Dedifferentiated amniotic fluid mesenchymal stem cell (primary cell): Measurements from ENCODE around the gene PPT2.
A peak's percentile ranks its signal among the peaks of the same experiment; 100 is the strongest.
"Not testable (repeated sequence)": the region's sequence is repeated elsewhere in the genome, so short reads cannot be mapped to it uniquely, and the experiment has no call there.

ENCODE experiments used
- DNase-seq: peaks from one replicate; pipeline ENCODE4 v3.0.0-alpha.2; 2016; ENCODE audit errors: extremely low spot score

Gene PPT2

DNA sequence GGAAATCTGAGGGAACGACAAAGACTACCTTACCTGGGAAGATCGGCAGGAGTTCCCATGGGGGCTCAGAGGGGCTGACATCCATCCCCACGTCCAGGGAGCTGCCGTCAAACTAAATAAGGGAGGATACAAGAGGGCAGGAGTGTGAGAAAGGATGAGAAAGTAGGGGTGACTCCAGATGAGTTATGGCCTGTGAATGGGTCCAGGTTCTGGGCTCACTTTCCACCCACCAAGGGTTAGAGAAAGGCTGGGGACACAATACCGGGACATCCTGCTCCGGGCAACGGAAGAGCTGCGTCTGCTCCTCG is 26.6 kb upstream of the PPT2 start:
- DNase-seq, result no peak

DNA sequence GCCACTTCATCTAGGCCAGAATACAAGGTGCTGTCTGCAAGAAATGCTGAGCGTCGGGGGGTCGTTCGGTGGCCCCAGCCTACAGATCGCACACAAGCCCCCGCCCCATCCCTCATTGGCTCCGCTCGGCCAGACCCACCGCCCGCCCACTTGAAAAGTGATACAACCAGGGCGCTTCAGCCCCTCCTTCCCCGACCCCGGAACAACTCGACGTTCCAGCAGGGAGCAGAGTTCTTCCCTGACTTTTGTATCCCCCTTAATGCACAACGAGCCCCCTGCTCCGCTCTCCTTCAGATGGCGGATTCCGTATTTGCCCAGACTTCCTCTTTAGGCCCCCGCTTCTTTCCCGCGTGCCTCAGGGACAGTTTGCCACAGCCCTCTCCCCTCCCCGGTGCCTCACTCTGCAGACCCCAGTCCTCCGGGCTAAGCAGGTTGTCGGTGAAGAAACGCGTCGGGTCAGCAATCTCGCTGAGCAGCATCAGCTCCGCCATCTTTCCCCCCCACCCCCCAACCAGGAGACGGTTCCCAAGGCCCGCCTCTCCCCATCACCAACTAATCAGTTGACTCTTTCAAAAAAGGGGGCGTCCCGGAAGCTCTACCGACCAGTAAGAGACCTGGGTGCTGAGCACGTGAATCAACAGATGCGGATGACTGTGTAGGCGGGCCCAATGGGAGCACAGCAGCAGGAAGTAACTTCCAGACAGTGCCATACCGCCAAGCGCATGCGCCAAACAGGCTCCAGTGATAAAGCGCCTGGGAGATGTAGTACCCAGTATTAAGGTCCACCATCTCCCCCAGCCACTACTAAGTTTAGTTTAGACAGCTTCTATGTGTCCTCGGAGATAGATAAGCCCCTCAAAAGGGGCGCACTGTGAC is 26.0 kb upstream of the PPT2 start, which contains the start of gene ATF6B:
ATF6B (minus strand) TSS at position 530 of the 876 bp plus-strand sequence; CDS start at position 491, 39 bp downstream.
- DNase-seq, result peak; percentile 100

DNA sequence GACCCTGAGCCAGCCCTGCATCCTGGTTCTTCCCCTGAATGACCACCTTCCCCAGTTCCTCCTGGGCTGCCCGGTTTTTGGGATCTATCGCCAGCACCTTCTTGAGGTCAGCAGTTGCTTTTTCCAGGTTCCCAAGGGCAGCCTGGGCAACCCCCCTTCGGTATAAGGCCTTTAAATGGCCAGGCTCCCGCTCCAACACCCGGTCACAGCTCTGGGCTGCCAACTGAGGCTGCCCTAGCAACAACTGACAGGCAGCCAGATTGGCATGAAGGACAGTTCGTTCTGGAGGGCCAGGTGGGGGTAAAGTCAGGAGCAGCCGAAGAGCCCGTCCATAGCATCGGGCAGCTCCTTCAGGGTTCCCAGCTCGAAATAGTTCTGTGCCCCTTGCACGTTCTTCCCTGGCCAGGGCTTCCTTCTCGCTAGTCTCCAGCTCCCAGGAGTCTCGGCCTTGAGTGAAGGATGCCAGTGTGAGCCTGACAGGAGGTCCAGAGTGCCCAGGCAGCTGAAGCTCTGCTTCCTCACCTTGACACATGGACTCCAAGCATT is 25.1 kb upstream of the PPT2 start:
- DNase-seq, result no peak

DNA sequence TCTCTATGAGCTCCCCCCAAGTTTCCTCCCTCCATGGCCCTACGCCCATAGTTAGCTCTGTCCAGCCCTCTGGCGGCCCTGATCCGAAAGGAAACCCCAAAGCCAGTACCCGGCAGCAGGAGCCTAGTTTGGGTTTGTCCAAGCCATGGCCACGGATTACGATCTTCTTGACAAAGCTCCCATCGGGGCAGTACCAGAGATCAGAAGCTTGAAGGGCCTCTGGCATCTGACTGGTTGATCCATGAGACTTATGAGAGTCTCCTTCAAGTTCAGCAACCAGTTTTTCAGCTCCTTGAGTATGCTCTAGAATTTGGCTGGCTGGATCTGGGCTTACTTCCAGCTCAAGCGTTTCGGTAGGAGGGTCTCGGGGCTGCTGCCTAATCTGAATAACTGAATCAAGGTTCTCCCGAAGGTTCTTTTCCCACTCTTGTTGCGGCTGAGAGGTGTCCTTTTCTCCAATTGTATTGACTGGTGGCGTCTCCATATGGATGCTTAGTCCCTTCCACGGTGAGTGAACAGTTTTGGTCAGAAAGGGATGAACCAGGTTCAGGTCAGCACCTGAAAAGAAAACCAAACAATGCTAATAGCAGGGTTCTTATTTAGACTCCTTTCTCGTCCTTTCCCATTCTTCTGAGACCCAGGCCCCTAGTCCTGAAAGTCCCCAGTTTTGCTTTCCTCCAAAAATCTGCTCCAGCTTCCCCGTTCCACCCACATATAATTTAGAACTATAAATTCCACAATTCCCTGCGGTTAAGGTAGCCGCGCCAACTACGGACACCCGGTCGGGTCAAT is 24.4 kb upstream of the PPT2 start:
- peak; percentile 45 for DNase-seq

DNA sequence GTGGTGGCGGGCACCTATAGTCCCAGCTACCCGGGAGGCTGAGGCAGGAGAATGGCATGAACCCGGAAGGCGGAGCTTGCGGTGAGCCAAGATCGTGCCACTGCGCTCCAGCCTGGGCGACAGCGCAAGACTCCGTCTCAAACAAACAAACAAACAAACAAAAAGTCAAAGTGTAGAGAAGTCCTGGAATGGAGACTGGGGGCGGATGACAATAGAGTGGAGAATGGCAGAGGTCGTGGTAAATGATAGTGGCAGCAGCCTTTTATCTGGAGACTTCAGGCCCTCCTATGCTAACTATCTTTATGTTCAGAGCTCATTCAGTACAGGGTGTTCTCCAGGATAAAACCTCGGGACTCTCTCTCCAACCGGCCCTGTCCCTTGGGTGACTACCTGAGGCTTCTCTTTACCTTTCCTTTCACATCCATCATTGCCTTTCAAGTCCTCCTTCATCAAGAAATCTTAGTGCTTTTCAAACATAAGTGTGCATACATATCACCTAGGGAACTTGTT is 22.4 kb upstream of the PPT2 start:
- DNase-seq, result no peak

DNA sequence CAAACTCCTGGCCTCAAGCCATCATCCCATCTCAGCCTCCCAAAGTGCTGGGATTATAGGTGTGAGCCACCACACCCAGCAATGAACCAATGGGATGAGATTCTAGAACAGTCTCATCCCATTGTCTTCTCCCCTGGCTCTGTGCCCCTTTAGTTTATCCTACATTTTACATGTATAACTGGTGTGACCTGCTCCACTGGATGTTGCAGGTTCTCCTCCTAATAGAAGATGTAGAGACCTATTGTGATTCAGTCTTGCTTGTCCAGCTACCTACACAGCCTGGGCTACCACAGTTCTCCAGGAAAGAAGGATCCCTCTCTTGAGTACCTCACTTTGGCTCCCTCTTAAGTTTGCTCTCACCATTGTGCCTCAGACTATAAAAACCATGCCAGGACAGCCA is 21.8 kb upstream of the PPT2 start:
- DNase-seq, result no peak

DNA sequence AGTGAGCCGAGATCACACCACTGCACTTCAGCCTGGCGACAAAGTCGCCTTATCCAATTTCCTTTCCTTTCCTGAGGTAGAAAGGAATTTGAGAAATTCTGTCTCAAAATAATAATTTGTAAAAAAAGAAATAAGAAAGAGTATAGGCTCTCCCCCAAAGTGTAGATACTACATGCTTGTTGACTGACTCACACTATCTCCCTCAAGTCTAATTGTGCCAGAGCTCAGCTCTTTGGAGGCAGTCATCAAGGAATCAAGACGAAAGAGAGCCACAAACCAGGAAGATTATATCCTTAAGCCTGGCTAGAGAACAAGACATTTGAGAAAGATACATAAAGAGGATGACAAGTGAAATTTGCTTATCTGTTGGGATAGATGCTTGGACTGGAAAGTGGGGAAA is 20.2 kb upstream of the PPT2 start:
- no peak for DNase-seq

DNA sequence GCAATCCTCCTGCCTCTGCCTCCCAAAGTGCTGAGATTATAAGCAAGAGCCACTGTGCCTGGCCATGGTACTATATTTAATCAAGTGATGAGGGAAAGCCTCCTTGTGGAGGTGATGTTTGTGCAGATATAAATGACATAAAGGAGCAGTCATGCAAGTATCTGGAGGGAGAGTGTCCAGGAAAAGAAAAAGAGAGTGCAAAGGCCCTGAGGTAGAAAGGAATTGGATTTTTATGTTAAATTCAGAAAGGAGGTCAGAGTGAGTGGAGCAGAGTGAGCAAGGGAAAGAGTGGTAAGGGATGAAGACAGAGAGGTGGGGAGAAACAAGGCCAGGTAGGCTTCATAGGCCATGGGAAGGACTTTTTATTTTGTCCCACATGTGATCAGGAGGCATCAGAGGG is 16.5 kb upstream of the PPT2 start:
- no peak for DNase-seq

DNA sequence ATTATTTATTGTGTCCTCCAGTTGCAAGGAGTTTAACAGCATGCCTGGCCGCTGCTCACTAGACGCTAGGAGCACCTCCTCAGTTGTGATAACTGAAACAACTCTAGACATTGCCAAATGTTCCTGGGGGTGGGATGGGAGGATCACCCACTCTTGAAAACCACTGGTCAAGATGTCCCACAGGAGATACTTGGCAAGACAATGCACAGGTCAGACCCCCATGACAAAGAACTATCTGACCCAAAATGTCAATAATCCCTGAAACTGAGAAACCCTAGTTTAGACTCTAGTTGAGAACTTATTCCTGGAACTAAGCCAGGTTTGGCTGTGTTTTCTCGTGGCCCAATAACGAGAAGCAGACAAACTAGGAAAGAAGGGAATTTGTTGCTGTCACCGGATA is 14.4 kb upstream of the PPT2 start:
- DNase-seq, result no peak

DNA sequence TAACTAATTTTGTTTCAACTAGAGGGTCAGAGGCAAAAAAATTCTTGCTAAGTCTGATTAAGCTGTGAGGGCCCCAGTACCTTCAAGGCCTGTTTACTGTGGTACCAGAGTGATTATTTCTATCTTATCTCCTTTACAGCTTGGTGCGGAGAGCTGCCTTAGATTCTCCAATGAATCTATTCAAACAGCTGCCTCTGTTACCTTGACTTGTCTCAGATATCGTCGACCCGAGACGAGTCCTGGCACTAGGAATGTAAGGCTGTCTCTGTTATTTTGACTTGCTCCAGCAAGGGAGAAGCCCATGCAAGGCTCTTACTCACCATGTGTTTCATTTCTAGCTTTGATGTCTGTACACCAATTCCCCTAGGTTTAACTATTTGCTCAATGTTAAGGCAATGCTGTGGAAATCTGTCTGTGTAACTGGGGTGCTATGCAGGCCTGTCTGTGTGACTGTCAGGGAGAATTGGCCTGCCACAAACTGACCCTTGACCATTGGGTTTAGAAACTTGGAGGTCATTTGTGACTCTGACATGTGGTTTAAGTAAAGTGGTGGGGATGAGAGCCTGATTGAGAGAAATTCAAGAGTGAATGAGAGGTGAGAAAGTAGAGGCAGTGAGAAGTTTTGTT is 13.4 kb upstream of the PPT2 start:
- DNase-seq, result no peak

DNA sequence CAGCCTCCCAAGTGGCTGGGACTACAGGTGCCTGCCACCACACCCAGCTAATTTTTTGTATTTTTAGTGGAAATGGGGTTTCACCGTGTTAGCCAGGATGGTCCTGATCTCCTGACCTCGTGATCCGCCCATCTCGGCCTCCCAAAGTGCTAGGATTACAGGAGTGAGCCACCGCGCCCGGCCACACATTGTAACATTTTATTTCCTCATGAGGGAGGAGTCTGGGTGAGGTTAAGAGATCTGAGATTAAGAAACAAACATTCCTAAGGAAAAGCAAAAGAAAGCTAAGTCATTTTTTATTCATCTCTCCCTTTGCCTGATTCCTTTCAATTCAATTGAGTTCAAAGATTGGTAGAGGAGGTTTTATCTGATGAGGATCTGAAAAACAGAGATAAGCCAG is 9.7 kb upstream of the PPT2 start:
- DNase-seq, result not testable (repeated sequence)

DNA sequence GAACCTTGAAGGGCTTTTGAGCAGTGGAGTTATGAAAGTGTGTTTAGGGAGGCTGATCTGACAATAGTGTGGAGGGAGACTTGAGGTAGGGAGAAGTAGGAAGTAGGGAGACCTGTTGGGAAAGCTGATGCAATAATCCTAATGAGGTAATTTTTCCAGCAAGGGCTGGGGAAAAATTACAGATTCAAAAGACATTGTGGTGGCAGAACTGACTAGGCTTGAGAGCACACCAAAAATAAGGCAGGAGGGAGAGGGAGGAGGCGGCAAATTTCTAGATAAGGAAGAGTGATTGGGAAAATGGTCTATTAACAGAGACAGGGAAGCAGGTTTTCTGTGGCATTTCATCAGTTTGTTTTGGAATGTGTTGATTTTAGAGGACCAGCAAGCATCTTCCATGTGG is 7.7 kb upstream of the PPT2 start:
- no peak for DNase-seq

DNA sequence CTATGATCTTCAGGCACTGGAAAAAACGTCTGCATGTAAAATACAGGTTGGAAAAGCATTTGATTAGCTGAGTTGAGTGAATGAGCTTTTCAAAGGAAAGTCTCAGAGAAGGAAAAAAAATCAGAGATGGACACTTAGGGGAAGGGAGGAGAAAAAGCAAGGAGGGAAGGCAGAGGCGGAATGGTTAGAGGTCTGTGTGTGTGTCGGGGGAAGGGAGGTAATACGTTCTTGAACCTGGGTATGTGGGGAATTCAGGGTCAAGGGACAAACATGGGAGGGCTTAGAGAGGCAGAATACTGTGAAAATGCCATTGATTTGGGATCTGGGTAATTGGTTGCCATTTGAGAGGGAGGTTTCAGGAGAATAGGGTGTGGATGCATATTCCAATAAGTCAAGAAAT is 7.3 kb upstream of the PPT2 start:
- no peak for DNase-seq

DNA sequence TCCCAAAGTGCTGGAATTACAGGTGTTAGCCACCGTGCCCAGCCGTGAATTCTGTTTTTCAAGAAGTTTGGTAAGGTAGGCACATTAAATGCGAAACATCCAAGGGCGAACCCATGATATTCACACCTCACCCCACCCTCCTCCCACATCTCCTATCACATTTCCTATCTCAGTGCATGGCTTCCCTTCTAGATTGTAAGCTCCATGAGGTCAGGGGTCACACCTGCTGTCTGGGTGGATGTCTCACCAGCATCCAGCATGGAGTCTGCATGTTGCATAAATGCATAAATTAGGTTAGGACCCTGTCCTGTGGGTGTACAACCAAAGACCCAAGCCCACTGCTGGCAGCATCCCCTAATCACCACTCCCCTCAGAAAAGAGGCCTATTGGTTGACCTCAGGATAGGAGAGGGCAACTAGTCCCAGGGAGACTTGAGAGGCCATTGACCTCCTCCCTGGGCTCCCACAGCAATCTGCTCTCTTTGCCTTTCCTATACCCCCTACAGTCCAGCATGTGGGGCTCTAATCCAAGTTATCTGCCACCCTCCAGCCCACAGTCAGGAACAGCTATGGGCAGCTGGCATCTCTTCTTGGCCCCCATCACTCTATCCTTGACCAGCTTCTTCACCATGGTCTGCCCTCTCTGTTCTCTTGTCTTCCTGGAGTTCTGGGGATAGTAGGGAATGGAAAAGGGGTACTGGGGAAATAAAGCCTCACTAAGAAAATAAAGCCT is 6.4 kb upstream of the PPT2 start:
- DNase-seq, result no peak

DNA sequence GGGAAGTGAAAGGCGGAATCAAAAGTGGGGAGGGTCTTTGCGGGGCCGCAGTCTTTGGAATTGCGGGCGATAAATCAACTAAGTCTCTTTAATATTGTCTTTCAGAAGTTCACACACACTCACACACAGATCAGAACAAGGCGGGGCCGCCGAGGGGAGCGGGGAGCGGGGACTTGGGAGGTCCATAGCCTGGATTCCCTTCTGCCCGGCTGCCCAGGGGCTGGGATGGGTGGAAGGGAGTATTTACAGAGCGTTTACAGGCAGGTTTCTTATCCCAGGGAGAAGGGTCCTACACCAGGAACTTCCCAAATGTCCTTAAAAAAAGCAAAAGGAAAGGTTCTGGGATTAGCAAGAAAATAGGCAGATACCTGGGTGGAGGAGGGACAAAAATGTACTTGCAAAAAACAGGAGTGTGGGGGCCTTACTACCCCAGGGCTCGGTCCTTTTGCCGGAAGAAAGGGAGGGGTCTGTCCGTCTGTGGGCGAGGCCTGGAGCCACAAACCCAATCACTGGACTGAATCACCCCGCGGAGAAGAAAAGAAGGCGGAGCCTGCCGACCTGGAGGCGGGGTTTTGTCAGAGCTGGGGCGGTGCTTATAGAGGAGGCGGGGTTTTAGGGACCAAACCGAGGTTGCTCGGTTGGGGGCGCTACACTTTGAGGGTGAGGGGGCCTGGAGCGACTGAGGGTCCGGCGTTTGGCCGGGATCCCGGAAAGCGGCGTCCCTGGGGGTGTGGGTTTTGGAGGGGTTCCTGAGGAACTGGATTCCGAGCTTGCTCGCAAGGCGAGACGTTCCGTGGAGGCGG is 5.5 kb upstream of the PPT2 start:
- no peak for DNase-seq

DNA sequence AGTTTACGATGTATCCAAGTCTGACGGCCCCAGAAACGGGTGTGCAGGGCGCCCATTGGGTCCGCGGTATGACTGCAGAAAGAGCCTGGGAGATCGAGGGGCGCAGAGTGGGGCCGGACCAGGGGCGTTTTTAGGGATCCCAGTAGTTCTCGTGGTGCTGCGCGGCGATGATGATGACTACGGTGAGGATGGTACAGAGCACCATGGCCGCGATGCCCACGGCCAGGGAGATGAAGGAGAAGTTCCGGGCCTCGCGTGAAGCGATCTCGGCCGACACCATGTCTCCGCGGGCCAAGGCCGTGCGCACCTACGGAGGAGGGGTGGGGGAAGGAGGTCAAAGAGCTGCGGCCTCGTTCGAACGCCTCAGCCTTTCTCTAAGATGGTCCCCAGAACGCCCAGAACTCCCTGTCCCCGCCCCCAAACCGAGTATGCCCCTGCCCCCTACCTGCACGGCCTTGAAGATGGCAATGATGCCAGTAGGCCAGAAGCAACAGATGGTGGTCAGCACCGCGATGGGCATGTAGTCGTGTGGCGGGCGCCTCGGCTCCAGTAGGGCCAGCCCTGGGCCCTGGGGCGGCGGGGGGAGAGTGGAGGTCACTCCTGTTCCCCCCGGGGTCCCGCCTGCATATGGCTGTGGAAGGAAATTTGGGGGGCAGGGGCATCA is 4.7 kb upstream of the PPT2 start:
- no peak for DNase-seq

DNA sequence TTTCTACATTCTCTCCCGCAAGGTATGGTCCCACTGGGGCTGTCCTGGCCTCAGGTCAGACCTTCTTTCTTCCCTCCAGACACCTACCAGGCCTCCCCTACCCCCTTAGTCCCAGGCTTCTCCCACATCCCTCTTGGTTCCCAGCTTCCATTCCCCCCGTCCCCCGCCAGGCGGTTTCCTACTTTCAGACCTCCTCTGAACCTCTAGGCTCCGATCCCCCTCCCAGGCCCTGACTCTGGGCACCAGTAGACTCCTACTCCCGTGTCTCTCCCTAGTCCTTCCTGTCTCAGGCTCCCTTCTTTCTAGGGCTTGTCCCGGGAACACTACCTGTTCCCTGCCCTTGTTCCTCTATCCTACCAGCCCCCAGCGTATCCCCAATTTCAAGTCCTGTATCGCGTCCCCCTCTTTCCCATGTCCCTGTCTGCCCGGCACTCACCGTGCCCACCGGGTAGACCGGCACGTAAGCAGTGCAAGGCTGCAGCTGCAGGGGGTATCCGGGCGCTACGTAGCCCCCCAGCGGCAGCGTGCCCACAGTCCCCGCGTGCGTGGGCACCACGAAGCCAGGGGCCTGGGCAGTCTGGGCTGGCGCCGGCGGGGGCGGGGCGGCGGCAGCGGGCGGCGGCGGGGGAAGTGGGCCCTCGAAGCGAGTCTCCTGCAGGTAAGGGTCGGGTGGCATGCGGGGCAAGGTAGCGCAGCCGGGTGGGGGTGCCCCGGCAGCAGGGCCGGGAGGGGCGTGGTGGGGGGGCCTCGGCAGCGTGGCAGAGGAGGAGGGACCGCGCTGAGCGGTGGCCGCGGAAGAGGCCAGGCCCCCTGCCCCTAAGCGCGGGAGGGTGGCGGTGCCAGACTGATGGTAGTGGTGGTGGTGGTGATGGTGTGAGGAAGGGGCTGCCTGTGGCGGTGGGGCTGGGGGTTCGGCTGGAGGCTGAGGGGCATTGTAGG is 3.7 kb upstream of the PPT2 start:
- DNase-seq, result no peak

DNA sequence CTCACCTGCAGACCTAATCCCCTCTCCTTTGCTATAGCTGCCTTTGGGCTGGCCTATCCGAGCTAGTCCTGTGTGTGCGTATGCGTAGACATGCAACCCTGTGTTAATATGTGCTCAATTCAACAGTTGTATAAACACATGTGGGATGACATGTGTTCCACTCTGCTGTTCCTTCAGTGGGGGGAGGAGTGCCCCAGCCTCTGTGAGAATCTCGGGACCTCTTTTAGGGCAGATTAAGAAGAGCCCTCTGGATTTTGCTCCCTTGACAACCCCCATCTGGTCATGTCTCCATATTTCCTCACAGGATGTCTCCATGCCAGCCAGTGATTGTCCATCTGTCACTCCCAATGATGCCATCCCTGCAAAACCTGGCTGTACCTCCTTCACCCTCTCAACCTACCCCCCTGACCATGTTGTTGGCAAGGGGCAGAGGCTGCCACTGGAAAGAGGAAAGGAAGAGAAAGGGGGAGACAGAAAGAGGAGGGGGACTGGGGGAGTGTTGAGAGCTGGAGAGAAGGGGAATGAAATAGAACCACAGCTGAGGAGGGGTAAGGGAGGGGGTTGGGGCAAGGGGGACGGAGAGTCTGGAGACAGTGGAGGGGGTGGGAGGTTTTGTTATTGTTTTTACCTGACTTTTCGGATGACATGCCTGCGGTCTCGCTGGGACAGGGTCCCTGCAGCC is 2.6 kb upstream of the PPT2 start:
- DNase-seq, result no peak
